Caco-2 (cell line): Measurements from ENCODE around the gene SPATA24. TPM values are rescaled to one million over a fixed set of nuclear protein-coding genes. Genes with fewer than 3 reads are reported as not detected.

Experiments used
- BruUV-seq: library from RNA; stranded (reverse); fragments of 400-500 nt; replicated peaks from 2 replicates; lab custom pipeline; 2021; lab: Mats Ljungman, UMichigan
- CTCF ChIA-PET: fragments of 300-600 bp; sonication (Branson Sonifier 250); formaldehyde crosslinking; loops from one replicate; lab custom pipeline; 2022; ENCODE audit warnings: antibody characterized with exemption; lab: Charles Lee
- POLR2A ChIA-PET: fragments of 300-600 bp; sonication (Branson Sonifier 250); formaldehyde crosslinking; loops from one replicate; lab custom pipeline; 2022; ENCODE audit warnings: antibody characterized with exemption; lab: Charles Lee
- DNase-seq, 2 experiments: peaks; one replicate each; pipeline versions ENCODE4 v3.0.0 to v3.0.0-alpha.2; 2020 to 2022
- H3K27me3 ChIP-seq: replicated peaks from 2 replicates; pipeline ENCODE4 v1.6.0; 2011; ENCODE audit warnings: low read length; ENCODE audit not compliant: control insufficient read depth, insufficient read depth
- H3K36me3 ChIP-seq: 2 replicates; pipeline ENCODE4 v1.5.1; 2011; ENCODE audit warnings: low read length; ENCODE audit not compliant: control insufficient read depth, insufficient read depth
- H3K4me1 ChIP-seq: fragments of 250-450 bp; sonication (Bioruptor Pico); 2 replicates; pipeline ENCODE4 v1.5.1; 2020; ENCODE audit warnings: mild to moderate bottlenecking
- H3K4me3 ChIP-seq: 2 replicates; pipeline ENCODE4 v1.5.1; 2011; ENCODE audit warnings: low read depth, mild to moderate bottlenecking, control low read depth, low read length
- H3K9me3 ChIP-seq: fragments of 250-450 bp; sonication (Bioruptor Pico); 2 replicates; pipeline ENCODE4 v1.5.1; 2020; ENCODE audit warnings: mild to moderate bottlenecking, moderate library complexity
- H3K27ac Mint-ChIP-seq: one replicate; pipeline ENCODE4 v1.8.0; 2022; ENCODE audit warnings: mixed read lengths; ENCODE audit not compliant: unreplicated experiment
- H3K27me3 Mint-ChIP-seq: one replicate; pipeline ENCODE4 v1.8.0; 2022; ENCODE audit warnings: mixed read lengths; ENCODE audit not compliant: insufficient read depth, unreplicated experiment
- H3K36me3 Mint-ChIP-seq: one replicate; pipeline ENCODE4 v1.8.0; 2022; ENCODE audit warnings: mild to moderate bottlenecking, mixed read lengths; ENCODE audit not compliant: insufficient read depth, unreplicated experiment
- H3K4me1 Mint-ChIP-seq: one replicate; pipeline ENCODE4 v1.8.0; 2022; ENCODE audit warnings: low read depth, mixed read lengths; ENCODE audit not compliant: unreplicated experiment
- H3K4me3 Mint-ChIP-seq: one replicate; pipeline ENCODE4 v1.8.0; 2022; ENCODE audit warnings: mild to moderate bottlenecking, moderate library complexity, mixed read lengths; ENCODE audit not compliant: unreplicated experiment
- H3K9me3 Mint-ChIP-seq: one replicate; pipeline ENCODE4 v1.8.0; 2022; ENCODE audit warnings: mixed read lengths; ENCODE audit not compliant: unreplicated experiment
- CTCF ChIP-seq, 2 experiments: fragments of 200-600 bp in 1 of 2; IDR thresholded peaks; 1 replicate in 1 of 2; 2 replicates in 1 of 2; pipeline versions ENCODE4 v1.5.1 to v1.8.0; 2011 to 2022; ENCODE audit warnings: antibody characterized with exemption in 1 of 2, control low read depth in 1 of 2, inconsistent platforms in 1 of 2, low read depth in 1 of 2, low read length in 1 of 2, mild to moderate bottlenecking in 1 of 2, moderate library complexity in 1 of 2; ENCODE audit not compliant: insufficient read depth in 1 of 2, severe bottlenecking in 1 of 2, unreplicated experiment in 1 of 2
- intact Hi-C: fragments of 100-400 bp; cut with micrococcal nuclease; formaldehyde crosslinking; loops from one replicate; pipeline ENCODE4 v1.10.0; 2022; ENCODE audit not compliant: unreplicated experiment
- total RNA-seq: library from RNA; stranded (reverse); gene quantifications from 2 replicates; pipeline ENCODE4 v1.2.3, GENCODE V29; 2022

The SPATA24 gene
- total RNA-seq, 1 experiment from 2014 or later, result 10.1 TPM

- Histone ChIP-seq H3K36me3 (no peaks in the 10 kb centered on the region; the same call in 1 of the 2 replicates), H3K4me1 (peaks cover 40% of the 10 kb centered on the region), H3K4me3 (no peak overlapping the region), H3K27me3 (no peaks in the 10 kb centered on the region), H3K9me3 (no peaks in the 10 kb centered on the region)
- intact Hi-C loops, result no loop called here
- CTCF ChIA-PET, result no interaction called here
- no peaks in the 10 kb centered on the region for H3K27me3 Mint-ChIP-seq
- H3K4me3 Mint-ChIP-seq, result no peak overlapping the region
- H3K36me3 Mint-ChIP-seq, result peaks cover 11% of the 10 kb centered on the region
- peaks cover 33% of the 10 kb centered on the region for H3K4me1 Mint-ChIP-seq
- POLR2A ChIA-PET, result no interaction called here
- DNase-seq, result no peak
- no peak for TF ChIP-seq CTCF (IDR thresholded peaks at IDR 0.05; ENCODE audit: insufficient read depth in 1 of 2, low read depth in 1 of 2, low read length in 1 of 2, severe bottlenecking in 1 of 2, unreplicated experiment in 1 of 2)
- no TSS peak for BruUV-seq
- no peaks in the 10 kb centered on the region for H3K9me3 Mint-ChIP-seq
- peak overlapping the region; percentile 29 for H3K27ac Mint-ChIP-seq
Observed at GRCh38 chr5:139383993-139384590, 19.8 kb downstream of the SPATA24 start.

GRCh38 chr5:139383275-139383992 lies 20.5 kb downstream of the SPATA24 start, which contains the start of gene SLC23A1:
Gene SLC23A1, minus strand, starts transcription at chr5:139383297. Its CDS starts 44 bp downstream, at chr5:139383253.
- H3K4me3 Mint-ChIP-seq, result peak within 1 kb of the TSS; percentile 67
- no peak for TF ChIP-seq CTCF (IDR thresholded peaks at IDR 0.05; ENCODE audit: insufficient read depth in 1 of 2, low read depth in 1 of 2, low read length in 1 of 2, severe bottlenecking in 1 of 2, unreplicated experiment in 1 of 2)
- ChIA-PET CTCF (interaction anchor here (0.6 kb wide), 1 partner anchor 172 kb away, joined by 3 read pairs; no protein-coding TSS in a partner anchor), POLR2A (interaction anchor here (0.6 to 1.1 kb wide), 2 partner anchors 9 to 833 kb away, joined by 3 read pairs; no protein-coding TSS in a partner anchor)
- H3K9me3 Mint-ChIP-seq, result no peaks in the 10 kb centered on the region
- H3K27me3 Mint-ChIP-seq, result no peaks in the 10 kb centered on the region
- no peaks in the 10 kb centered on the region for H3K27me3 ChIP-seq
- peaks cover 13% of the 10 kb centered on the region for H3K36me3 Mint-ChIP-seq
- peak within 1 kb of the TSS; percentile 94 for H3K27ac Mint-ChIP-seq
- peak within 1 kb of the TSS; percentile 30 for H3K4me3 ChIP-seq
- H3K36me3 ChIP-seq, result no peaks in the 10 kb centered on the region; the same call in 1 of the 2 replicates
- BruUV-seq, result no TSS peak
- H3K4me1 ChIP-seq, result peaks cover 40% of the 10 kb centered on the region
- peaks cover 33% of the 10 kb centered on the region for H3K4me1 Mint-ChIP-seq
- H3K9me3 ChIP-seq, result no peaks in the 10 kb centered on the region
- intact Hi-C loops, result no loop called here
- DNase-seq, result peak; percentile 80 to 85

- Mint-ChIP-seq H3K4me1 (peaks cover 33% of the 10 kb centered on the region), H3K27ac (peak overlapping the region; percentile 94), H3K4me3 (peak overlapping the region; percentile 67), H3K27me3 (no peaks in the 10 kb centered on the region), H3K9me3 (no peaks in the 10 kb centered on the region), H3K36me3 (peaks cover 13% of the 10 kb centered on the region)
- no peak for DNase-seq
- ChIA-PET CTCF (interaction anchor here (0.6 kb wide), 1 partner anchor 173 kb away, joined by 3 read pairs; no protein-coding TSS in a partner anchor), POLR2A (interaction anchor here (0.6 to 1.1 kb wide), 2 partner anchors 8 to 832 kb away, joined by 3 read pairs; no protein-coding TSS in a partner anchor)
- intact Hi-C loops, result no loop called here
- Histone ChIP-seq H3K27me3 (no peaks in the 10 kb centered on the region), H3K9me3 (no peaks in the 10 kb centered on the region), H3K36me3 (no peaks in the 10 kb centered on the region; the same call in 1 of the 2 replicates), H3K4me1 (peaks cover 40% of the 10 kb centered on the region), H3K4me3 (peak overlapping the region; percentile 30)
- BruUV-seq, result no TSS peak
- TF ChIP-seq CTCF (IDR thresholded peaks at IDR 0.05; ENCODE audit: insufficient read depth in 1 of 2, low read depth in 1 of 2, low read length in 1 of 2, severe bottlenecking in 1 of 2, unreplicated experiment in 1 of 2), result no peak
Observed at GRCh38 chr5:139382807-139383206, 21.1 kb downstream of the SPATA24 start.
